Measurements from ENCODE around the gene LCA5.
"Not testable (repeated sequence)": the region's sequence is repeated elsewhere in the genome, so short reads cannot be mapped to it uniquely, and the experiment has no call there.

The LCA5 gene

DNA sequence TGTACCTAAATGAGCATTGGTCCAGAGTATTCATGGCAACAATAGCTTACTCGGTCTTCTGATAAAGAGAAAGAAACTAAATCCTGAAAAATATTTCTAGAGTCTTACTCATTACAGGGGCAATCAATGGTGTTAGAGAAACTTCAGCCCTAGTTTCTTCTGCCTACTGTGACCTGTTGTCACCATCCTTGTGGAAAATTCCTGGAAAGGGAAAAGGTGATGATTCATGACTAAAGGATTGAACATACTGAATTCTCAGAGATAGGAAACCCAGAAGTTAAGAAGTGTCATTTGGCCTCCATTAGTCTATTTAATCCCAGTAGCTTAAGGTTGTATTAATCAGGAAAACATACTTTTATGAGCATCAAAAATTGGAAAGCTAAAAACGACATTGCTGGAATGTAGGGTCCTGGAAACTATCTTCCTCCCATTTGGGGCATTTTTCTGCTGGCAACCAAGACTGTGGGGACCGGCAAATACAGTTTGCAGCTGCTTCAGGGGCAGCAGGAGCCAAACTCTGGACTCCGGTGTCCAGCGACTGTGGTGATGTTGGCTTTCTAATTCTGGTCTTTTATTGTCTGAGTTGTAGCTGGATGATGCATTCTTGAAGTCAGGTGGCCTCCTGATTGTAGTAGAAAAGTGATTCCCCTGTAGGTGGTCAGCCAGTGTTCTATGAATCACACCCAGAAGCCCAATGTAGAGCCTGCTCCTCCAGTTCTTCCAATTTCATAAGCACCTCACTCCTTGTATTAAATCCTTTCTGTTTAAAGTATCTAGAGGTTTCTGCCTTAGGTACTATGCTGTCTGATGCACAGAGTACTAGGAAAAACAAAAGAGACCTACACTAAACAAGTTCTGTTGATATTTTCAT, 67.6 kb downstream of the LCA5 start:
- H3K4me1 ChIP-seq (ENCODE audit: insufficient read depth, low read length): no peaks in the 10 kb centered on the region
- no peaks in the 10 kb centered on the region for H3K36me3 ChIP-seq (ENCODE audit: insufficient read depth, low read length)
- no peaks in the 10 kb centered on the region for H3K27me3 ChIP-seq (ENCODE audit: insufficient read depth, low read length)
- H3K4me3 ChIP-seq (ENCODE audit: low read length): no peak overlapping the region
- no peak overlapping the region for H2AFZ ChIP-seq (ENCODE audit: low read depth, low read length)
- H3K9me3 ChIP-seq (ENCODE audit: low read length): no peaks in the 10 kb centered on the region

DNA sequence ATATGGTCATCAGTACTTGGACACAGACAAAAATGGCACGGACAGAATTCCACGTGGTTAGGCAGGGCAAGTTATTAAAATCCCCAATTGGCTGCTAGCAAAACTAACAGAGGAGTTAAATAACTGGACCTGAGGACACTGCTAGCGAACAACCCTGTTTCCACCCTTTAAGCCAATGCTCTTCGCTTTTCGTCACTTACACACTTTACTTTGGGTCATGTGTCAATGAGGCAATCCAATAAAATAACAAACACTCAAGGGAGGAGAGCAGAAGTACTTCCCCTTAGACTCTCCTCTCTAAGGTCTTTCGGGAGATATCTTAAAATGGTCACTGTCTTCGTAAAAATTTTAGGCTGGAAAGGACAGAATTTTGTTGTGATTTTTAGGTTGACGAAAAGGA, 68.6 kb downstream of the LCA5 start:
- H3K4me3 ChIP-seq (ENCODE audit: low read length): no peak overlapping the region
- no peaks in the 10 kb centered on the region for H3K36me3 ChIP-seq (ENCODE audit: insufficient read depth, low read length)
- H3K27me3 ChIP-seq (ENCODE audit: insufficient read depth, low read length): no peaks in the 10 kb centered on the region
- H3K9me3 ChIP-seq (ENCODE audit: low read length): no peaks in the 10 kb centered on the region
- H3K4me1 ChIP-seq (ENCODE audit: insufficient read depth, low read length): no peaks in the 10 kb centered on the region
- H2AFZ ChIP-seq (ENCODE audit: low read depth, low read length): no peak overlapping the region

GRCh38 chr6:79468116-79468515, 69.1 kb downstream of the LCA5 start:
- H3K4me3 ChIP-seq (ENCODE audit: low read length): no peak overlapping the region
- no peaks in the 10 kb centered on the region for H3K4me1 ChIP-seq (ENCODE audit: insufficient read depth, low read length)
- H2AFZ ChIP-seq (ENCODE audit: low read depth, low read length): no peak overlapping the region
- no peaks in the 10 kb centered on the region for H3K36me3 ChIP-seq (ENCODE audit: insufficient read depth, low read length)
- no peaks in the 10 kb centered on the region for H3K9me3 ChIP-seq (ENCODE audit: low read length)
- no peaks in the 10 kb centered on the region for H3K27me3 ChIP-seq (ENCODE audit: insufficient read depth, low read length)

- Histone ChIP-seq H3K27me3 (ENCODE audit: insufficient read depth, low read length) (no peaks in the 10 kb centered on the region), H3K9me3 (ENCODE audit: low read length) (no peaks in the 10 kb centered on the region), H2AFZ (ENCODE audit: low read depth, low read length) (no peak overlapping the region), H3K36me3 (ENCODE audit: insufficient read depth, low read length) (no peaks in the 10 kb centered on the region), H3K4me3 (ENCODE audit: low read length) (no peak overlapping the region), H3K4me1 (ENCODE audit: insufficient read depth, low read length) (no peaks in the 10 kb centered on the region)
Measured at GRCh38 chr6:79467716-79468115, 69.5 kb downstream of the LCA5 start.

- H2AFZ ChIP-seq (ENCODE audit: low read depth, low read length): no peak overlapping the region
- no peaks in the 10 kb centered on the region for H3K36me3 ChIP-seq (ENCODE audit: insufficient read depth, low read length)
- no peak overlapping the region for H3K4me3 ChIP-seq (ENCODE audit: low read length)
- no peaks in the 10 kb centered on the region for H3K4me1 ChIP-seq (ENCODE audit: insufficient read depth, low read length)
- no peaks in the 10 kb centered on the region for H3K9me3 ChIP-seq (ENCODE audit: low read length)
- no peaks in the 10 kb centered on the region for H3K27me3 ChIP-seq (ENCODE audit: insufficient read depth, low read length)
Measured at GRCh38 chr6:79466207-79466834, 70.9 kb downstream of the LCA5 start.

GRCh38 chr6:79465381-79465780, 71.8 kb downstream of the LCA5 start:
- H3K36me3 ChIP-seq (ENCODE audit: insufficient read depth, low read length): no peaks in the 10 kb centered on the region
- no peaks in the 10 kb centered on the region for H3K4me1 ChIP-seq (ENCODE audit: insufficient read depth, low read length)
- no peak overlapping the region for H3K4me3 ChIP-seq (ENCODE audit: low read length)
- H3K27me3 ChIP-seq (ENCODE audit: insufficient read depth, low read length): no peaks in the 10 kb centered on the region
- no peak overlapping the region for H2AFZ ChIP-seq (ENCODE audit: low read depth, low read length)
- H3K9me3 ChIP-seq (ENCODE audit: low read length): no peaks in the 10 kb centered on the region

DNA sequence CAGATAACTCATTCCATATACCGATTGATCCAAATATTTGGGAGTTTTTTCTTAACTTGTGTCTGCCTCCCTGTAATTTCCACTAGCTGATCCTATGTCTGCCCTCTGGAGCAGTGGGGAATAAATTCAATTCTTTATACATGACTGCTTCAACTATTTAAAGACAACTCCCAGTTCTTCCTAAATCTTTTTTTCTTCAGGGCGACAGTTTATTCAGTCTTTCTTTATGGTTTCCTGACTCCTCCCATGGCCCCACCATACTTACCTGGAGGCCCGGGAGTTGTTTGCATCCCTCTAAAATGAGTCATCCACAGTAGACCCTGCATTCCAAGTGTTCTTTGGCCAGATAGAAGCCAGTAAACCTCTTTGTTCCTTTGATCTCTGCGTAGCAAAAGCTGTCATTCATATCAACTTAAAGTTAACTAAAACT, 73.6 kb downstream of the LCA5 start:
- Histone ChIP-seq H3K9me3 (ENCODE audit: low read length) (no peaks in the 10 kb centered on the region), H2AFZ (ENCODE audit: low read depth, low read length) (no peak overlapping the region), H3K4me1 (ENCODE audit: insufficient read depth, low read length) (no peaks in the 10 kb centered on the region), H3K27me3 (ENCODE audit: insufficient read depth, low read length) (no peaks in the 10 kb centered on the region), H3K36me3 (ENCODE audit: insufficient read depth, low read length) (no peaks in the 10 kb centered on the region), H3K4me3 (ENCODE audit: low read length) (no peak overlapping the region)

GRCh38 chr6:79461205-79461604, 76.0 kb downstream of the LCA5 start:
- Histone ChIP-seq H3K4me3 (ENCODE audit: low read length) (no peak overlapping the region), H3K27me3 (ENCODE audit: insufficient read depth, low read length) (no peaks in the 10 kb centered on the region), H3K36me3 (ENCODE audit: insufficient read depth, low read length) (no peaks in the 10 kb centered on the region), H3K4me1 (ENCODE audit: insufficient read depth, low read length) (no peaks in the 10 kb centered on the region), H3K9me3 (ENCODE audit: low read length) (no peaks in the 10 kb centered on the region), H2AFZ (ENCODE audit: low read depth, low read length) (no peak overlapping the region)

DNA sequence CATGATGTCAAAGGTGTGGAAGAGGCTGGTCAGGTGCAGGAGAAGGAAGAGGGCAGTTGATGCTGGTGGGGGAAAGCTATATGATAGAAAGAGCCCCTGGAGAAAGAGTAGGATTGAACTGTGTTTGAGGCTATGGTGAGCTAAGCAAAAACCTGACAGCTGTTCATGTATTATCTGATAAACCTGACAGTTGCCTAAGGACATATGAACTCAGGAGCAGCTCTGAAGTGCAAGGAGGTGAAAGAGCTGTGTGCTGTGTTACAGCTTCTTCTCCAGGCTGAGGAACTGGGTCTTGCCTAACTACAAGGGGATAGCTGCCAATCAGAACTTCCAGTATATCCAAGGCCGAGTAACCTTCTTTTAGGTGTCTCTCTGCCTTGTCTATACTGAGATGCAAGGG, 81.8 kb downstream of the LCA5 start:
- H3K9me3 ChIP-seq (ENCODE audit: low read length): no peaks in the 10 kb centered on the region
- no peak overlapping the region for H3K4me3 ChIP-seq (ENCODE audit: low read length)

DNA sequence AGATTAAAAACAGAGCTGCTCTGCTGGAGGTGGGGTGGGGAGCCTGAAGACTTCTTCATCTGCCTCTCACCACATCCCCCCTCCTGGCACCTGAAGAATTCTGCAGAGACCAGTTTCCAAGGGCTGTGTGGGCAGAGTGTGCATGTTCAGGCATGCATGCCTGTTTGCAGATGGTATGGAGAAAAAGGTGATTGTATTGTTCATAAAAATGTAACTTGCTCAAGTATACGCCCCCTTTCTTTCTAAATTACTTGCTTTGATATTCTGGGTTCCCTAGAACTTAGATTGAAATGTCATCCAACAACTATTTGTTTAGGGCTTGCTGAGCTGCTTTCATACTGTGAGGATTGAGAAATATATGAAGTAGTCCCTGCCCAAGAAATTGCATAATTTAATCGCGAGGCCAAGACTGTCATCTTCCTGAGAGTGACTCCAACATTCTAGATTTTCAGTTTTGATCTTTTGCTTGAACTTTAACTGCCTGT, 83.6 kb downstream of the LCA5 start:
- Histone ChIP-seq H3K4me1 (ENCODE audit: insufficient read depth, low read length) (no peaks in the 10 kb centered on the region), H3K4me3 (ENCODE audit: low read length) (no peak overlapping the region), H3K9me3 (ENCODE audit: low read length) (no peaks in the 10 kb centered on the region), H3K36me3 (ENCODE audit: insufficient read depth, low read length) (no peaks in the 10 kb centered on the region), H3K27me3 (ENCODE audit: insufficient read depth, low read length) (no peaks in the 10 kb centered on the region), H2AFZ (ENCODE audit: low read depth, low read length) (no peak overlapping the region)

More for the DNA sequence above, 81.8 kb downstream of the LCA5 start:
- Histone ChIP-seq H2AFZ (ENCODE audit: low read depth, low read length) (no peak overlapping the region), H3K27me3 (ENCODE audit: insufficient read depth, low read length) (no peaks in the 10 kb centered on the region), H3K36me3 (ENCODE audit: insufficient read depth, low read length) (no peaks in the 10 kb centered on the region), H3K4me1 (ENCODE audit: insufficient read depth, low read length) (no peaks in the 10 kb centered on the region)

- H3K4me3 ChIP-seq (ENCODE audit: low read length): no peak overlapping the region
- H3K36me3 ChIP-seq (ENCODE audit: insufficient read depth, low read length): no peaks in the 10 kb centered on the region
- no peaks in the 10 kb centered on the region for H3K4me1 ChIP-seq (ENCODE audit: insufficient read depth, low read length)
- no peaks in the 10 kb centered on the region for H3K9me3 ChIP-seq (ENCODE audit: low read length)
- no peak overlapping the region for H2AFZ ChIP-seq (ENCODE audit: low read depth, low read length)
- H3K27me3 ChIP-seq (ENCODE audit: insufficient read depth, low read length): no peaks in the 10 kb centered on the region
Measured at GRCh38 chr6:79450984-79451383, 86.2 kb downstream of the LCA5 start.

GRCh38 chr6:79446006-79446405, 91.2 kb downstream of the LCA5 start:
- H3K4me1 ChIP-seq (ENCODE audit: insufficient read depth, low read length): no peaks in the 10 kb centered on the region
- H3K9me3 ChIP-seq (ENCODE audit: low read length): no peaks in the 10 kb centered on the region
- H3K4me3 ChIP-seq (ENCODE audit: low read length): no peak overlapping the region
- no peak overlapping the region for H2AFZ ChIP-seq (ENCODE audit: low read depth, low read length)
- H3K27me3 ChIP-seq (ENCODE audit: insufficient read depth, low read length): no peaks in the 10 kb centered on the region
- H3K36me3 ChIP-seq (ENCODE audit: insufficient read depth, low read length): no peaks in the 10 kb centered on the region

DNA sequence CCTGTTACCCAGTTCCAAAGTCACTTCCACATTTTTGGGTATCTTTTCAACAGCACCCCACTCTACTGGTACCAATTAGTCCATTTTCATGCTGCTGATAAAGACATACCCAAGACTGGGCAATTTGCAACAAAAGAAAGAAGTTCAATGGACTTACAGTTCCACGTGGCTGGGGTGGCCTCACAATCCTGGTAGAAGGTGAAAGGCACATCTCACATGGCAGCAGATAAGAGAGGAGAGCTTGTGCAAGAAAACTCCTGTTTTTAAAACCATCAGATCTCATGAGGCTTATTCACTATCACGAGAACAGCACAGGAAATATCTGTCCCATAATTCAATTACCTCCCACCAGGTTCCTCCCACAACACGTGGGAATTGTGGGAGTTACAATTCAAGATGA, 93.4 kb downstream of the LCA5 start:
- not testable (repeated sequence) for H3K36me3 ChIP-seq (ENCODE audit: insufficient read depth, low read length); H2AFZ ChIP-seq (ENCODE audit: low read depth, low read length); H3K4me1 ChIP-seq (ENCODE audit: insufficient read depth, low read length); H3K27me3 ChIP-seq (ENCODE audit: insufficient read depth, low read length); H3K9me3 ChIP-seq (ENCODE audit: low read length); H3K4me3 ChIP-seq (ENCODE audit: low read length)
